HG03520 (cell line): ENCODE data around the gene PRSS38.

Experiments used
- ATAC-seq: cut with Tn5 transposase; IDR thresholded peaks from one replicate; pipeline ENCODE4 v1.9.1; 2021; ENCODE audit warnings: mild to moderate bottlenecking, moderate library complexity; ENCODE audit not compliant: unreplicated experiment

The PRSS38 gene

DNA sequence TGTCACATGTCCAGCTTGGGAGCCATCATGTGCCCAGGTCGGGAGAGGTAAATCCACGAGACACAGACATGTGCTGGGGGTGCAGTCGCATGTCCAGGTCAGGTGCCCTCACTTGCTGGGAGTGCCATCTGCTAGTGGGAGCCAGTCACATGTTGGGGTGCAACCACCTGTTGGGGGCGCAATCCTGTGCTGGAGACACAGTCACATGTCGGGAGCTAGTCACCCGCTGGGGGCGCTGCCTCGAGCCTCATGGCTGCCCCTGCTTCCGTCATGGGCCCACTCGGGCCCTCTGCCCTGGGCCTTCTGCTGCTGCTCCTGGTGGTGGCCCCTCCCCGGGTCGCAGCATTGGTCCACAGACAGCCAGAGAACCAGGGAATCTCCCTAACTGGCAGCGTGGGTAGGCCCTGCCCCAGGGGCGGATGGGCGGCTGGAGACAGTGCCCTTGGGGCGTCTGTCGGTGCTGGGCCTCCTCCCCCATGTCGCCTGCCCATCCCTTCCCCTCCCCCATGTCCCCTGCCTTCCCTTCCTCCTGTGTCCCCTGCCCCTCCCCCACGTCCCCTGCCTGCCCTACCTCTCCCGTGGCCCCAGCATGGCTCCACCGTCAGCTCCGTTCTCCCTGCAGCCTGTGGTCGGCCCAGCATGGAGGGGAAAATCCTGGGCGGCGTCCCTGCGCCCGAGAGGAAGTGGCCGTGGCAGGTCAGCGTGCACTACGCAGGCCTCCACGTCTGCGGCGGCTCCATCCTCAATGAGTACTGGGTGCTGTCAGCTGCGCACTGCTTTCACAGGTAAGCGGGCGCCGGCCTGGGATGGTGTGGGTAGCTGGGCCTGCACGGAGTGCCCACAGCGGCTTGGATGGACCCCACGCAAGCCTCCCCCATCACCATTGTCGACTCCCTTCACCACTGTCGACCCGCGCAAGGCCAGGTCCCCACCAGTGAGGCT, at the start of gene PRSS38:
Gene PRSS38, plus strand, starts transcription at position 208 of the 942 bp plus-strand sequence. Its CDS starts 42 bp downstream, at position 250.
- no peak for ATAC-seq

DNA sequence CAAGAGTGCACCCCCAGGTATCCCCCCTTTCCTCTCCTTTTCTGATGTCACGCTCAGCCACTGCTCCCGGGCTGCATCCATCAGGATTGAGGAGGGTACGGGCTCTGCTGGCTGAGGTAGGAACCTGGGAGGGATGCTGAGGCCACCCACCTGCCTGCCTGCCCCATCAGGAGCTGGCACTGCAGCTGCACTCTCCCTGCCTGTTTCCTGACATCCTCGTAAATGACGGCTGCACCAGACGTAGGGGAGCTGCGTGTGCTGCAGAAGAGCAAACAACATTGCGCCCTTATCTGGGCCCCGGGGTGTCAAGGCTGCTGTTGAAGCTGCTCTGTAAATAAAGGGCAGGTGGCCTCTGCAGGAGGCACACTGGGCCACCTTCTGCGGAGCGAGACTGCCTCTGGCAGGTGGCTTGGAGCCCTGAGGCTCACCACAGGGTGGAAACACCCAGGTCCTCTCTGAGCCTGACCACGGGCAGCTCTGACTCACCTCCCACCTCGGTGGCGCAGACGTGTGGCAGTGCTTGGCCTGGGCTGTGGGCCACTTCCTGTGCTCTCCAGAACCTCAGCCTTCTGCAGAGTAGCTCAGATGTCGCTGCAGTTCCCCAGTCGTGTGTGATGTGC, 49.4 kb upstream of the PRSS38 start:
- ATAC-seq = no peak

DNA sequence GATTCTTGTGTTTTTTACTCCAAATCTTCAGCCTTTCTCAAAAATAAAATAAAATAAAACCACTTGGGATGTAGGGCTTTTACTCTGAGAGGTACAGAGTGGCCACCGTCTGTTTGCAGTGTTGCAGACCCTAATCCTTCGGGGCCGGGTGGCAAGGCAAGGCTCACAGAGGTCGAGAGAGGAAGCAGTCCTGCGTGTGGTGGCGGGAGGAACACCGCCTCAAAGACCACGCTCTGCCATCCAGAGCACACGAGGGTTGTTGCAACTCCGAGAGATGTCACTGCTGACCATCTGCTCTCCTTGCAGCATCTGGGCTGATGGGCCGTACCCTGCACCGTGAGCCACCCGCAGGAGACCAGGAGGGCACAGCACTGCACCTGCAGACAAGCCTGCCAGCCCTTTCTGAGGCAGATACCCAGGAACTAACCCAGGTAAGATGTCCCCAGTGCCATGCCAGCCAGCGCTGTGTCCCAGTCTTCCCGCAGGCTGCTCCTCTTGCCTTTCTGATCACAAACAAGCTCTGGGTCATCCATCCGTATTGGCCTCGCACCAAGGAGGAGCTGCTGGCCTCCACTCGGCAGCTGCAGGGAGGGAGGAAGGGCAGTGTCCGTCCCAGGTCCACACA, 48.7 kb upstream of the PRSS38 start:
- ATAC-seq = no peak

DNA sequence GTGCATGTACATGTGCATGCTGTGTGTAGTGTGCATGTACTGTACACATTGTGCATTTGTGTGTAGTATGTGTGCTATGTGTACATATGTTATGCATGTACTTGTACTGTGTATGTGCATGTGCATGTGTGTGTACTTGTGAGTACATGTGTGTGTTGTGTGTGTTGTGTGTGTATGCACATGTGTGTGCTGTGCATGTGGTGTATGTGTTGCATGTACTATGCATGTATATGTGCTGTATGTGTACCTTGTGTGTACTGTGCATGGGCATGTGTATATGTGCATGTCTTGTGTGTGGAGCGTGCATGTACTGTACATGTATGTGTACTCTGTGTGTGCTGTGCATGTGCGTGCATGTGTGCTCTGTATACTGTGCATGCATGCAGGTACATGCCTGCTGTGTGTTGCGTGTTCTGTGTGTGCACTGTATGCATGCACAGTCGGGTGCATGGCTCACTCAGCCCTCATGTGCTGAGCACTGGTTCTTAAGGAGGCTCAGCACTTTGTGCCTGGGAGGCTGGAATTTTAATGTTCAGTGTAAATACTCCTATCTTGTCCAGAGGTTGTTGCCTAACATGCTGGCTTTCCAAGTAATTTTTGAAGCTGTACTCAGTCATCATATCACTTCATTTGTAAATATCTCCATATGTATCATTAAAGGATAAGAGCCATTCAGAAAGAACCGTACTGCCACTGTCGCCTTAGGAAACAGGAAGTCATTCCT, 47.9 kb upstream of the PRSS38 start:
- no peak for ATAC-seq

DNA sequence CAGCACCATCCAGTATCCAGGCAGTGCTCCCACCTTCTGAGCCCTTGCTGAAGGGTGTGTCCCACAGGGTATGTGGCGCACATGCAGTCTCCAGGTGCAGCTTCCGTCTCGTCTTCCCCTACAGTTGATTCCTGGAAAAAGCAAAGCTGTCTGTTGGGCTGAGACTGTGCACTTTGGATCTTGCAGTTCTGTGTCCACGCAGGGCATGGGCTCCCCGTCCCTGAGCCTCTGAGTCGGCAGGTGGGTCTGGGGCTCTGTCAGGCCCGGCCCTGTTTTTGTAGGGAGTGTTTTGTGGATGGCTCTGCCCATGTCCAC, 47.4 kb upstream of the PRSS38 start:
- no peak for ATAC-seq

DNA sequence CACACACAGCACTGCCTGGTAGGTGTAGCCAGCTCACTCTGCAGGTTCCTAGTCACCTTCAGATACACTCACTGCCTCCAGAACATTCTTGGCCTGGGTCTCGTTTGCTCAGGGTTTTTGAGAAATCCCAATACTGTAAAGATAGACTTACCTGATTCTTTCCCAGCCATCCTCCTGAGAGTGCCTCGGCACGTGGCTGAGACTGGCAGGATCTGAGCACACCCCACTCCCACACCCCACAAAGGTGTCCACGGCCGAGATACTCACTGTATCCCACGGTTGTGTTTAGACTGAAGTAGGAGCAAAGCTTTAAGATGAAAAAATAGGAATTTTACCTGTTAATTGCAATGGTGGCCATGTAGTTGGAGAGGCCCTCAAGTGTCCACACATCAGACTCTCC, 46.8 kb upstream of the PRSS38 start:
- no peak for ATAC-seq

DNA sequence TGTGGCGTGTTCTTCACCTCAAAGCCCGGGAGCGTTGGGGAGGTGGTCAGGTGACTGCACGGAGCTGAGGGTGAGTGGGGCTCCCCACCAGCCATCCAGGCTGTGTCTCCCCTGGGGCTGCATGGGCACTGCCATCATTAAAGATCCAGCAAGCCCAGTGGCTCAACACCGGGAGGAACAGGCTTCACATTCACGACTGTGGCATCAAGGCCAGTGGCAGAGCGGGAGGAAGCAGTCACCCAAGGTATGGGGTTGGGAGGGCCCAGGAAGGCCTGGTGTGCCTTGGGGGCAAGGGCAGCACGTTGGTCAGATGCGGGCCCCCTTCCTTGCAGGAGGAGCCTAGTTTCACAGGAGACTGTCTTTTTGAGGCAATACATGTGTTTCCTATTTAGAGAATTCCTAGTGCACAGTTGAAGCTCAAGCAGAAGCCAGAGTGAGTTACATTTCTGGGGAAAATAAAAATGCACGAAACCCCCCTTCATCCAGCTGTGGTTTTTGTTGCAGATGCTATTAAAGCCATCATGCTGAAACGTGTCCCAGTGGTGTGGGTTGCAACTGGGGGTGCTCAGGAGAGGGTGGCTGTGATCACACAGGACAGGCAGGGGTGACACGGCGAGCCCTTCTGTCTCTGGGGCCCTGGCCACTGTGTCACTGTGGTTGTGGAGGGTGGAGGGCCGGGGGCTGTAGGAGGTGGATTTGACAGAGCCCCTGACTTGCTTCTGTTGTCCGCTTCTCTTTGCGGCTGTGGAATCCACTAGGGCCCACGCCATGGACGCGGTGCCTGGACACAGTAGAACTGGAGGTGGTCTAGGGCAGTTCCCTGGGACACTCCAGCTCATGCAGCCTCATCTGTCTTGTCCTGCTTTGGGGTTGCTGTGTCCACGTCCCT, 46.2 kb upstream of the PRSS38 start:
- ATAC-seq = no peak

DNA sequence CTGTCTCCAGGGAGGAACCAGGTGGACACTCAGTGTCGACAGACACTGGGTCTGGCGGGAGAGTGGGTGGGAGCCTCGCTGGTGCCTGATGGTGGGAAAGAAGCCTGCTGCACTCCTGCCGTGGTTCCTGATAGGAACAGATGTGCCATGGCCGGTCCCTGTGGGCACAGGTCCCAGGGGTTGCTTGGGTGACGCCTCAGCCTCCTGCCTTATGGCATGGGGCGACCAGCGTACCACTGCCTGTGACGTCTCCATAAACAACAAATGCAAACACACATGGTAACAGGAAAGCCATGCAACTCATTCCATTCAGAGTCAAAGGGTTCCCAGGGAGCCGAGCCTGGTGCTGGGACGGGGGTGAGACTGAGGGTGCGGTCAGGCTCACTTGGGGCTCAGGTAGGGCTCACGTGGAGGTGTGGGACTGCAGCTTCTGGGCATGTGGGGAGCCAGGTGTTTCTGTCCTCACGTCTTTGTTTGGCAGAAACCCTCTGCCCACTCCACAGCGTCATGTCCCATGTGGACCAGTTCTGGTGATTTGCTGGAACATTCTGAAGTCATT, 45.5 kb upstream of the PRSS38 start:
- no peak for ATAC-seq

DNA sequence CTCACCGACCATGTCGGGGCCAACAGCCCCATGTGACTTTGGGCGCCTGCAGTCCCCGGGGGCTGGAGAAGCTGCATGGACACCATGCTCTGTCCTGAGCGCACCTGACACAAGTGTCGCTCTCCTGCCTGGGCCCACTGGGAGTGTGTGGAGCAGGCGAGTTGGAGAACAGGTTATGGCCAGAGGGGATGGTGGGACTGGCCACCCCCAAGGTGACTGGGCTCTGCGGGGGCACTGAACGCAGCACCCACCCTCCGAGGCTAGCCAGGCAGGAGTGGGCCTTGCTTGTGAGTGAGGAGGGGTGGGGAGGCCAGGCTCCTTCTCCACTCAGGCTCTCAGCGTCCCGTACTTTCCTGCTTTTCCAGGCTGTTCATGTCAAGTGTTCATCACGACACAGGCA, 44.7 kb upstream of the PRSS38 start:
- ATAC-seq = no peak

DNA sequence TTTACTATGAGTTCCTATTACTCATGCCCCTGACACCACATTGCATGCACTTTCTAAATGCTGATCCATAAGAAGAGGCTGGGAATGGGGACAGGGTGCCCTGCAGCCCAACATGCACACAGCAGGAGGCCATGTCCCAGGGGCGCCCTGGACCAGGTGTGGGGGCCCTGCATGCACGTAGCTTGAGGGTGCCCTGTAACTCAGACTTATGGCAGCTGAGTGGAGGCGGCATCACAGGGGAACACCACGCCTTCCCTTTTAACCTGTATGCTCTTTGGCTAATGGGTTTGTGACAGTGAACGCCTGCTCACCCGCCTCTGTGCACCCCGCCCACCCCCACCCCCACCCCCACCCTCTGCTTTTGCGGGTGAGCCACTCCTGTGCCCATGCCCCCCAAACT, 44.1 kb upstream of the PRSS38 start:
- no peak for ATAC-seq

DNA sequence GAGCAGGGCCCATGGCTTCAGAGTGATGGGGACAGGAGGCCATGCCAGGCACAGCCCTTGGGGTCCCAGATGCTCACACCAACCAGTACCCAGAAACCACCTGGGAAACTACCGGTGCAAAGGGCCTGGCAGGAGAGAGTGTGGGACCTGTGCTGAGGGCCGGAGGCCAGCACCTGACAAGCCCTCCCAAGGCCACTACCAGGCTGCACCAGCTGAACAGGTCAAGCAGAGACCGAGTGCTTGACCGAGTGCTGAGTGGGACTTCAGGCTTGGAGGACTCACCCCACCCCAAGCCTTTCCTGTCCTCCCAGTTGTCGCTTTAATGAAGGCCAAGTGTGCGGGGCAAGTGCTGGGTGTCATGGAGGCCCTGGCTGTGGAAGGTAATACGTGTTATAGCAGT, 43.7 kb upstream of the PRSS38 start:
- ATAC-seq = no peak

DNA sequence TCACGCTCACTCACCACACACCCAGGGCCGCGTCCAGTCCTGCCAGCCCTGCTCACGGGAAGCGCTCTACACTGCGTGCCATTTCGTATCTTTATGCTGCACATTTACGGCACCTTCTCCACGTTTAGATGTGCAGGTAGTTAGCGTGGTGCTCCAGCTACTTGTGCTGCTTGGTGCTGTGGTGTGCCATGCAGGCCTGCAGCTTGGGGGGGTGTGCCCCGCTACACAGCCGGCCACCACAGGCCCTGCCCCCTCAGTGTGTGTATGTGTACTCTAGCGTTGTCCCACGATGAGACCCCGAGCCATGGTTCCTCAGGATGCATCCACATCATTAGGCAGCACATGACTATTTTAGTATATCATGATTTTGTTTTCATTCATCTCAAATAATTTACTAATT, 41.9 kb upstream of the PRSS38 start:
- no peak for ATAC-seq

DNA sequence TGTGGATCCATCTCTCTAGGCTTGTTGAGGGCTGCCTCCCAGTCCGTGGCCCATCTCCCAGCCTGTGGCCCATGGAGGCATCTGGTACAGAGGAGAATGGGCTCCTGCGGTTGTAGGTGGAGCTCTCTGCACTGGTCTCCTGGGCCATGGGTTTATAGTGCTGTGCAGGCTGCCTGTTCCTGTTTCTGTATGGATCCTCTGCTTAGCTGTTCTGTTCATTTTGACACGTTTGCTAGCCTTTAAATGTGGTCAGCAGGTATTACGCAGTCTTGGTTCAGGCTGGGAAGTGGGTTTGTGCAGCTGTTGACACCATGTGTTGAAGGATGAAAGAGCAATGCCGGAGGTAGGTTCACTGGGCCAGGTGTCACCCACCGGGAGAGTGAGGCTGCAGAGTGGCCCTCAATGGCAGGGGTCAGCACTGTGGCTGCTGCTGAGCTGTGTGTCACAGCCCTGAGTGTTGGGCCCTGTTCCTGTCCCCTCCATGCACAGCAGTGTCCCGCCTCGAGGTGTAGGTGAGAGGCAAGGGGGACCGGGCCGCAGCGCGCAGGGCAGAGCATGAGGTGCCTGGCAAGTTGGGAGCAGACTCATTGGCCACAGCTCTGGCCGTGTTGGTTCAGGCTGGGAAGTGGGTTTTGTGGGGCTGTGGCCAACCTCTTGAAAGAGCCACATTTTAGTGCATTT, 41.3 kb upstream of the PRSS38 start:
- no peak for ATAC-seq

DNA sequence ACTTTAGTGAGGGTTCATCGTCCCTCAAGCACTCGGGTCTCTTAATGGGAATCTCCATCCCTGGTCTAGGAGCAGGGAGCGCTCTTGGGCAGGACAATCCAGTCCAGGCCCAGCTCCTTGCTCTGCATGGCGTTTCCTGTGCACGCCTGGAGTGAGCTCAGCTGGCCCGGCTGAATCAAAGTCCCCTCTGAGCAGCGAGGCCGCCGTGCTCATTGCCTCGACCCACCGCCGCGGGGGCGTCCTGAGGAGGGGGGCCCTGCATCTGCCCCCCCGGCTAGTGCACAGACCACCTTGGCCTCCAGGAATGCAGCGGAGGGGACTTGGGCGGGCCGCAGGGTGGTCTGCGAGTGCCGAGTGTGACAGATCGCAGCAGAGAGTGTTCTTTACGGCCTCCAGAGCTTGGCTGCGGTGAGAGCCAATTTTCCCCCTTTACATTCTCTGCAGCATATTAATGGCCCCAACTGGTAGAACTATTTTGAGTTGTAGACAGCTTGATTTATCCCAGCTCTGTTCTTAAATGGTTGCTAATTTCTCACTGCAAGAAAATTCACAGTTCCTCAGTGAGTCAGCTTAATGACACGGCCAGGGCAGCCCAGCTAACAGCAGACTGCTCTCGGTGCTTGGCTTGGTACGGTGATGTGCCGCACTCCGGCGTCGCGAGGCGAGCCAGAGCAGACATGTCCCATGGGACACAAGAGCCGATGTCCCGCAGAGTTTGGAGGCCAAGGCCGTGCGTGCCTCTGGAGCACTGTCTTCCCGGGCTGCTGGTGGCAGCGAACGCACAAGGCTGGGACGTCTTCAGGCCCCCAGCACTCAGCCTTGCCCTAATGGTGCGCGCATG, 40.4 kb upstream of the PRSS38 start:
- ATAC-seq = no peak

DNA sequence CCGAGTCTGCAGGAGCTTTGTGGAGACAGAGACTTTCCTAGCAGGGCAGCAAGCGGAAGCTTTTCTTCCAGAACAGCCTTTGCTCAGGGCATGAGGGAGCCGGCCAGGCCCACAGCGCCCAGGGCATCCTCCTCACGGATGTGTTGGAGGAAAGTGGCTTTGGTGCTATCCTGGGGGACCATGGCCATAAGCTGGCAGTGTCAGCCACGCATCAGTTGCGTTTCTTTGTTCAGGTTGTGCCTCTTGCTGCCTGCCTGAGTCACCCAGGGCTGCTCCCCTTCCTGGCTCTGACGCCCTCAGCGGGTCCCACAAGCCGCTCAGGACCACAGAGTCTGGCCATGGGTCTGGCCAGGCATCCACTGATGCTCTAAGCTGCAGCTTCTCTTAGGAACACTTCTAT, 39.6 kb upstream of the PRSS38 start:
- ATAC-seq = no peak

DNA sequence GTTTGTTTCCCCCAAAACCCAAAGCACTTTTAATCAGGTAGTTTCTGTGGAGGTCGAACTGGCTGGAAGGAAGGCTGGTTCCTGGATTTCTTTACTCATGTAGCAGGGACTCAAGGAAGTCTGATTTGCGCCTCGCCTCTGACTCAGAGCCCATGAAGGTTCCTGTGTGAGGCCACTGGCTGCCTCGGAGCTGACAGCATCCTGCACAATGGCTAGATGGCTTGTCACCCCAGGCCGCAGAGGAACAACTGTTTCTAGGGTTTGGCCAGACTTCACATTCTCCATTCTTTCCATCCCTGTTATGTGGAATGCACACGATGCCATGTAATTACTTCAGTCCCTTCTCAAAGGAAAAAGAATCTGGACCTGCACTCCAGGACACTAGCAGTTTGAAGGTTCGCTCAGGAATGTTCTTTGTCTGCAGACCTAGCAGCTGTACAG, 39.1 kb upstream of the PRSS38 start:
- no peak for ATAC-seq

DNA sequence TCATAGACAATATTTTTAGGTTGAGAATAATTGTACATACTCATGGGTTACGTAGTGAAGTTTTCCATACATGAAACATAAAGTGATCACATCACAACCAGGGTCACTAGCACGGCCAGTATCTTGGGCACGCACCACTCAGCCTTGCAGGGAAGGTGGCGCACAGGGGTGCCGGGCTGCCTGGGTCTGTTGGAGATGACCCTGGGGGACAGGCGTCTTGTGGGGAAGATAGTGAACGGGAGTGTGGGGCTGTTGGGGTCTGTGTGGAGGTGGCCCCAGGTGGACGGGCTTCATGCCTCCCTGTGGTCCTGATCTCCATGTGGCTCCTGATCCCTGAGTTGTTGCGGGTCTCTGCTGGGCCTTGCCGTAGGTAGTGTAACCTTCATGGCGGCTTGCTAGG, 38.3 kb upstream of the PRSS38 start:
- ATAC-seq = no peak

DNA sequence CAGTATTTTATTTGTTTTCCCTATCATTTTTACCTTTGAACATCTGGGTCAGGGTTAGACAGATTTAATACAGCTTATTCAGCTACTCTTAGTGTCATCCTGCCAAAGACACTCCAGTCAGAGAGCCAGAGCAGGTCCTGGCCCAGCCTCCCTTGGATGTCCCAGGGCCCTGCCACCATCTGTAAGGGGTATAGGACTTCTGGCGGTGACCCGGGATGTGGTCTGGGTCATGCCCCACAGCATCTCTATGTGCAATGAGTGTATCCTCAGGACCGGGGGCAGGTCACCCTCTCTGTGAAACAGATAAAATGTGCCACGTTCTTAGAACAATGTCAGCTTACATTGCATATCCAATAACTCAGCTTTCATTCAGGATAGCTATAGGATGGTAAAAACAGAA, 37.8 kb upstream of the PRSS38 start:
- ATAC-seq = no peak
